ENCODE data around the gene FAM111A. TPM values are rescaled to one million over a fixed set of nuclear protein-coding genes. Genes with fewer than 3 reads are reported as not detected.
A peak's percentile ranks its signal among the peaks of the same experiment; 100 is the strongest.

The FAM111A gene
- total RNA-seq, 6 donors from 2014 or later = 29.9 to 78.6 (median 53.8) TPM

GRCh38 chr11:59144096-59144495 lies 1.4 kb downstream of the FAM111A start:
- H3K36me3 ChIP-seq = peaks cover 0 to 13% (median 2%) of the 10 kb centered on the region in 4 donors
- DNase-seq (no peak), ATAC-seq (ENCODE audit: low FRiP score in 2 of 2) (no peak)
- H3K27ac ChIP-seq = peak overlapping the region; percentile 94 to 97 (median 97)
- H3K9me3 ChIP-seq = no peaks in the 10 kb centered on the region
- WGBS, 2 donors = 73 to 86% methylated on average over 1 of the region's 1 CpG
- TF ChIP-seq POLR2AphosphoS5 (IDR thresholded peaks at IDR 0.05) (no peak), POLR2A (IDR thresholded peaks at IDR 0.05) (no peak), CTCF (IDR thresholded peaks at IDR 0.05) (no peak), EP300 (IDR thresholded peaks at IDR 0.05) (no peak)
- H3K4me3 ChIP-seq = peak overlapping the region in 3 of 4 donors; percentile 54 to 79 (median 59)
- peaks cover 19 to 40% (median 28%) of the 10 kb centered on the region in 4 donors for H3K4me1 ChIP-seq
- H3K27me3 ChIP-seq = no peaks in the 10 kb centered on the region

GRCh38 chr11:59144579-59145345 lies 2.1 kb downstream of the FAM111A start:
- Histone ChIP-seq H3K36me3 (peaks cover 0 to 19% (median 3%) of the 10 kb centered on the region in 4 donors), H3K4me3 (peak overlapping the region; percentile 50 to 79 (median 56)), H3K27me3 (no peaks in the 10 kb centered on the region), H3K27ac (peak overlapping the region; percentile 94 to 97 (median 97)), H3K4me1 (peaks cover 19 to 40% (median 28%) of the 10 kb centered on the region in 4 donors), H3K9me3 (no peaks in the 10 kb centered on the region)
- WGBS, 2 donors = 1 to 3% methylated on average over 20 to 38 of the region's 39 CpGs
- DNase-seq (peak; percentile 85 to 92), ATAC-seq (ENCODE audit: low FRiP score in 2 of 2) (peak; percentile 78 to 81)
- TF ChIP-seq POLR2AphosphoS5 (IDR thresholded peaks at IDR 0.05) (peak; percentile 80 to 82), EP300 (IDR thresholded peaks at IDR 0.05) (no peak), CTCF (IDR thresholded peaks at IDR 0.05) (peak in 2 of 6 experiments; percentile 12 to 17), POLR2A (IDR thresholded peaks at IDR 0.05) (peak in 1 of 4 donors; percentile 43)

- DNase-seq (no peak), ATAC-seq (ENCODE audit: low FRiP score in 2 of 2) (peak in 1 of 2 donors; percentile 16)
- WGBS, 2 donors = 39 to 49% methylated on average over 4 of the region's 4 CpGs
- H3K4me3 ChIP-seq = peak overlapping the region in 2 of 4 donors; percentile 54 to 59
- no peaks in the 10 kb centered on the region for H3K27me3 ChIP-seq
- peaks cover 0 to 24% (median 4%) of the 10 kb centered on the region in 4 donors for H3K36me3 ChIP-seq
- peaks cover 19 to 40% (median 28%) of the 10 kb centered on the region in 4 donors for H3K4me1 ChIP-seq
- peak overlapping the region in 3 of 4 donors; percentile 94 to 97 (median 97) for H3K27ac ChIP-seq
- no peak for TF ChIP-seq EP300 (IDR thresholded peaks at IDR 0.05)
- peak in 1 of 2 donors; percentile 76 for TF ChIP-seq POLR2AphosphoS5 (IDR thresholded peaks at IDR 0.05)
- TF ChIP-seq CTCF (IDR thresholded peaks at IDR 0.05) = no peak
- no peaks in the 10 kb centered on the region for H3K9me3 ChIP-seq
Measured at GRCh38 chr11:59145534-59145933, 2.9 kb downstream of the FAM111A start.

- peaks cover 0 to 2% (median 0%) of the 10 kb centered on the region in 4 donors for H3K4me1 ChIP-seq
- WGBS, 2 donors = 90 to 95% methylated on average over 1 of the region's 1 CpG
Measured at GRCh38 chr11:59151761-59152160, 9.1 kb downstream of the FAM111A start.

More at GRCh38 chr11:59151761-59152160, 9.1 kb downstream of the FAM111A start:
- H3K36me3 ChIP-seq = peaks cover 0 to 32% (median 7%) of the 10 kb centered on the region in 4 donors
- no peak for ATAC-seq (ENCODE audit: low FRiP score in 2 of 2)
- no peaks in the 10 kb centered on the region for H3K9me3 ChIP-seq
- no peak overlapping the region for H3K27ac ChIP-seq
- no peak overlapping the region for H3K4me3 ChIP-seq
- no peak for DNase-seq
- H3K27me3 ChIP-seq = no peaks in the 10 kb centered on the region
- TF ChIP-seq EP300 (IDR thresholded peaks at IDR 0.05) = no peak
- TF ChIP-seq POLR2AphosphoS5 (IDR thresholded peaks at IDR 0.05) = no peak
- no peak for TF ChIP-seq CTCF (IDR thresholded peaks at IDR 0.05)
- TF ChIP-seq POLR2A (IDR thresholded peaks at IDR 0.05) = no peak

Data from upper lobe of left lung (tissue), 6 donors.